GM21381 (cell line): Measurements from ENCODE around the gene COLQ.

Experiments used
- ATAC-seq: cut with Tn5 transposase; IDR thresholded peaks from one replicate; pipeline ENCODE4 v1.9.1; 2021; ENCODE audit warnings: mild to moderate bottlenecking, moderate library complexity; ENCODE audit not compliant: unreplicated experiment

The COLQ gene

GRCh38 chr3:15520804-15521572 lies 518 bp downstream of the COLQ start:
- no peak for ATAC-seq

GRCh38 chr3:15520185-15520584 lies 1.3 kb downstream of the COLQ start:
- ATAC-seq = no peak

- ATAC-seq = no peak
These were observed 2.4 kb downstream of the COLQ start for GRCh38 chr3:15519096-15519495.

- ATAC-seq = no peak
These were observed 6.7 kb downstream of the COLQ start for GRCh38 chr3:15514663-15515340.

GRCh38 chr3:15513810-15514662 lies 7.5 kb downstream of the COLQ start:
- ATAC-seq = no peak

GRCh38 chr3:15513116-15513515 lies 8.4 kb downstream of the COLQ start:
- no peak for ATAC-seq

GRCh38 chr3:15512166-15512565 lies 9.3 kb downstream of the COLQ start:
- ATAC-seq = no peak

GRCh38 chr3:15511156-15511555 lies 10.3 kb downstream of the COLQ start:
- ATAC-seq = no peak

- no peak for ATAC-seq
These were observed 11.0 kb downstream of the COLQ start for GRCh38 chr3:15510493-15510892.

- ATAC-seq = no peak
These were observed 14.9 kb downstream of the COLQ start for GRCh38 chr3:15506571-15506970.

GRCh38 chr3:15505479-15506165 lies 15.9 kb downstream of the COLQ start:
- ATAC-seq = no peak

GRCh38 chr3:15502616-15503015 lies 18.9 kb downstream of the COLQ start:
- ATAC-seq = no peak

- ATAC-seq = no peak
These were observed 20.4 kb downstream of the COLQ start for GRCh38 chr3:15501126-15501525.

- ATAC-seq = no peak
These were observed 21.3 kb downstream of the COLQ start for GRCh38 chr3:15500107-15500724.

GRCh38 chr3:15499536-15499935 lies 22.0 kb downstream of the COLQ start:
- ATAC-seq = no peak

GRCh38 chr3:15498431-15499214 lies 22.9 kb downstream of the COLQ start:
- no peak for ATAC-seq

GRCh38 chr3:15497964-15498363 lies 23.5 kb downstream of the COLQ start:
- no peak for ATAC-seq

- no peak for ATAC-seq
These were observed 25.2 kb downstream of the COLQ start for GRCh38 chr3:15496341-15496664.

GRCh38 chr3:15495461-15496340 lies 25.8 kb downstream of the COLQ start:
- no peak for ATAC-seq
